KBM-7 (cell line): ENCODE data around the gene OCA2.
"Not testable (repeated sequence)": the region's sequence is repeated elsewhere in the genome, so short reads cannot be mapped to it uniquely, and the experiment has no call there.

Experiments
- DNase-seq: peaks from one replicate; pipeline ENCODE4 v3.0.0-alpha.2; 2015
- in situ Hi-C: fragments of 300-500 bp; cut with MboI; formaldehyde crosslinking; loops from 2 replicates; pipeline ENCODE4 v1.14.3; 2020; ENCODE audit warnings: low sequenced_read_pairs, low pct_unique_long_range_greater_than_20kb, mixed read lengths

The OCA2 gene

GRCh38 chr15:27774638-27775037 lies 324.5 kb downstream of the OCA2 start:
- in situ Hi-C loops = no loop called here
- DNase-seq = no peak

- in situ Hi-C loops = no loop called here
- no peak for DNase-seq
These were observed 324.9 kb downstream of the OCA2 start for GRCh38 chr15:27774191-27774590.

- no peak for DNase-seq
- in situ Hi-C loops = no loop called here
These were observed 327.2 kb downstream of the OCA2 start for GRCh38 chr15:27771892-27772291.

GRCh38 chr15:27770769-27771554 lies 328.2 kb downstream of the OCA2 start:
- no peak for DNase-seq
- in situ Hi-C loops = no loop called here

- no peak for DNase-seq
- in situ Hi-C loops = no loop called here
These were observed 329.0 kb downstream of the OCA2 start for GRCh38 chr15:27770086-27770607.

GRCh38 chr15:27769652-27770051 lies 329.5 kb downstream of the OCA2 start:
- DNase-seq = no peak
- in situ Hi-C loops = no loop called here

GRCh38 chr15:27768732-27769475 lies 330.2 kb downstream of the OCA2 start:
- in situ Hi-C loops = no loop called here
- no peak for DNase-seq

GRCh38 chr15:27767918-27768640 lies 331.0 kb downstream of the OCA2 start:
- in situ Hi-C loops = no loop called here
- DNase-seq = no peak

GRCh38 chr15:27767430-27767829 lies 331.7 kb downstream of the OCA2 start:
- in situ Hi-C loops = not testable (repeated sequence)

GRCh38 chr15:27764339-27764738 lies 334.8 kb downstream of the OCA2 start:
- no peak for DNase-seq
- in situ Hi-C loops = no loop called here

More at GRCh38 chr15:27767430-27767829, 331.7 kb downstream of the OCA2 start:
- not testable (repeated sequence) for DNase-seq

GRCh38 chr15:27763514-27763913 lies 335.6 kb downstream of the OCA2 start:
- in situ Hi-C loops = no loop called here
- no peak for DNase-seq

GRCh38 chr15:27762471-27762870 lies 336.6 kb downstream of the OCA2 start:
- in situ Hi-C loops = no loop called here
- no peak for DNase-seq

- no peak for DNase-seq
These were observed 342.1 kb downstream of the OCA2 start for GRCh38 chr15:27757052-27757451.

GRCh38 chr15:27752691-27753090 lies 346.4 kb downstream of the OCA2 start:
- no peak for DNase-seq
- in situ Hi-C loops = no loop called here

More at GRCh38 chr15:27757052-27757451, 342.1 kb downstream of the OCA2 start:
- in situ Hi-C loops = no loop called here

GRCh38 chr15:27747997-27748396 lies 351.1 kb downstream of the OCA2 start:
- in situ Hi-C loops = no loop called here
- no peak for DNase-seq

GRCh38 chr15:27746401-27746955 lies 352.6 kb downstream of the OCA2 start:
- in situ Hi-C loops = no loop called here
- DNase-seq = no peak

GRCh38 chr15:27744641-27745040 lies 354.5 kb downstream of the OCA2 start:
- no peak for DNase-seq
- in situ Hi-C loops = no loop called here

- in situ Hi-C loops = no loop called here
- no peak for DNase-seq
These were observed 355.5 kb downstream of the OCA2 start for GRCh38 chr15:27743638-27744037.

- no peak for DNase-seq
- in situ Hi-C loops = no loop called here
These were observed 356.2 kb downstream of the OCA2 start for GRCh38 chr15:27742751-27743477.
